Mucosa of rectum (tissue), 2 donors: ENCODE data around the gene CTSW.
"Not testable (repeated sequence)": the region's sequence is repeated elsewhere in the genome, so short reads cannot be mapped to it uniquely, and the experiment has no call there.

ENCODE experiments used
- H3K27ac ChIP-seq, 2 donors: one replicate each; pipeline ENCODE4 v1.7.0; 2013; ENCODE audit warnings: inconsistent platforms in 2 of 2, low read depth in 2 of 2, low read length in 2 of 2
- H3K27me3 ChIP-seq, 2 donors: one replicate each; pipeline ENCODE4 v1.7.0; 2013; ENCODE audit warnings: low read length in 2 of 2; ENCODE audit not compliant: control insufficient read depth in 2 of 2, insufficient read depth in 2 of 2
- H3K36me3 ChIP-seq, 2 donors: one replicate each; pipeline ENCODE4 v1.7.0; 2013; ENCODE audit warnings: low read length in 2 of 2; ENCODE audit not compliant: control insufficient read depth in 2 of 2, insufficient read depth in 2 of 2
- H3K4me1 ChIP-seq, 2 donors: one replicate each; pipeline ENCODE4 v1.7.0; 2013; ENCODE audit warnings: low read length in 2 of 2, mild to moderate bottlenecking in 1 of 2; ENCODE audit not compliant: control insufficient read depth in 2 of 2, insufficient read depth in 2 of 2
- H3K4me3 ChIP-seq, 2 donors: one replicate each; pipeline ENCODE4 v1.7.0; 2013; ENCODE audit warnings: low read length in 2 of 2
- H3K9ac ChIP-seq, 2 donors: one replicate each; pipeline ENCODE4 v1.7.0; 2013; ENCODE audit warnings: low read length in 2 of 2, low read depth in 1 of 2, mild to moderate bottlenecking in 1 of 2
- H3K9me3 ChIP-seq, 2 donors: one replicate each; pipeline ENCODE4 v1.7.0; 2013; ENCODE audit warnings: low read length in 2 of 2; ENCODE audit not compliant: control insufficient read depth in 2 of 2
- donor health status: healthy.
- donor health status: Normal muscosa, but diverticular disease.

The CTSW gene

DNA sequence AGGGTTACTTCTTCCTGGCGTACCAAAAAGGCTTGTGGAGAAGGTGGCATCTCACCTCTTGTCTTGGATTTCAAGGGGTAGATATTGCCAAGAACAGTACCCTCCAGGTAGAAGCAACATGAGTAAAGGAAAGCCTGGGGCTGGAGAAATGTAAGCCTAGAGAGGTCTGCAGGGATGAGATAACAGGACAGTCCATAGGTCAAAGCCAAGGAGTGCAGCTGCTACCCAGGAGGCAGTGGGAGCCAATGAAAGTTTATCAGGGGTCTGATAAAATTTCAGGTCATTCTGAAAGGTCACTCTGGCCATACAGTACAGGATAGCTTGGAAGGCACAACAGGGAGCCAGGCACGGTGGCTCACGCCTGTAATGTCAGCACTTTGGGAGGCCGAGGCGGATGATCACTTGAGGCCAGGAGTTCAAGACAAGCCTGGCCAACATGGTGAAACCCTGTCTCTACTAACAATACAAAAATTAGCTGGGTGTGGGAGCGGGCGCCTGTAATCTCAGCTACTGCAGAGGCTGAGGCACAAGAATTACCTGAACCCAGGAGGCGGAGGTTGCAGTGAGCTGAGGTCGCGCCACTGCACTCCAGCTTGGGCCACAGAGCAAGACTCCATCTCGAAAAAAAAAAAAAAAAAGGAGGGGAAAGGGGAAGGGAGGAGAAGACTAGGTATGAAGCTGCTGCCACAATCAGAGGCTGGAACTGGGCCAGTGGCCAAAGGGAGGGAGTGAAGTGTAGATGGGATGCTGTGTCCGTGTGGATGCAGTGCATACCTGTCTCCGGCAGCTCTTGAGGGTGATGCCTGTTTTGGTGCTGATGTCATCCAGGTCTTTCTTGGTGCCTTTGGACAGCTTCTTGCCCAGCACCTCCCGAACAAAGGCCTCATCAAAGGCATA is 7.4 kb downstream of the CTSW start:
- H3K27ac ChIP-seq: no peak overlapping the region
- peaks cover 15 to 28% of the 10 kb centered on the region in 2 donors for H3K36me3 ChIP-seq
- peak overlapping the region; percentile 85 to 90 for H3K4me3 ChIP-seq
- no peaks in the 10 kb centered on the region for H3K27me3 ChIP-seq
- H3K4me1 ChIP-seq: peaks cover 44 to 48% of the 10 kb centered on the region in 2 donors
- no peaks in the 10 kb centered on the region for H3K9me3 ChIP-seq
- peak overlapping the region; percentile 84 to 85 for H3K9ac ChIP-seq

- Histone ChIP-seq H3K4me3 (peak overlapping the region; percentile 85 to 90), H3K36me3 (peaks cover 9 to 25% of the 10 kb centered on the region in 2 donors), H3K27me3 (no peaks in the 10 kb centered on the region), H3K4me1 (peaks cover 47 to 48% of the 10 kb centered on the region in 2 donors), H3K9ac (peak overlapping the region; percentile 84 to 85), H3K9me3 (no peaks in the 10 kb centered on the region), H3K27ac (peak overlapping the region; percentile 91 to 95)
These were observed 8.1 kb downstream of the CTSW start for GRCh38 chr11:65887723-65888162.

DNA sequence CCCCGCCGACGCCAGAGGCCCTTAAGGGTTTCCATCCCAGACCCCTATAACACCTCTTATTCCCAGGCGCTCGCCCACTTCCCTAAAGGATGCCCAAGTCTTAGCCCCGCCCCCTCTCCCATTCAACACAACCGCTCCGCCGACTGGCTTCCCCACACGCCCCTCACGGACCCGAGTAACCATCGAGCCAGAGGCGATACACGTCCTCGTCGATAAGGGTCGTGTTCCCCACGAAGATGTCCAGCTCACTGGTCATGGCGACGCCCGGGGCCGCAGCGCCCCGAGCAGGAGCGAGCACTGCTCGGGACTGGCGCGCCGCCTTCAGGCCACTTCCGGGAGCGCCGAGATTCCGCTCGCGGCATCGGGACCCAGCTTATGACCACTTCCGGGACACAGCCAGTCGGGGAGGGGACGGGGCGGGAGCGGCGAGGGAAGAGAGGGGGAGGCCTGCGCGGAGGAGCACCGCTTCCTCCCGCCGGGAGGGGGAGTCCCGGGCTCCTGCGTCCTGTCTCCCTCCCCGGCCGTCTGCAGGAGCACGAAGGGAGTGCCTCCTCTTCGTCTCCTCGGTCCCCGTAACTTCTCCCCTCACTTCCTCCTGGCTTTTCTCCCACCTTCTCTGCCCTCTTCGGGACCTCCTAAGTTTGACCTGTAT is 8.7 kb downstream of the CTSW start, which contains the start of gene FIBP:
TSS of gene FIBP (minus strand) at position 309 of the 652 bp plus-strand sequence. CDS start at position 256, 53 bp downstream.
- H3K4me1 ChIP-seq: peaks cover 47 to 48% of the 10 kb centered on the region in 2 donors
- H3K9me3 ChIP-seq: no peaks in the 10 kb centered on the region
- H3K27me3 ChIP-seq: no peaks in the 10 kb centered on the region
- peak within 1 kb of the TSS; percentile 91 to 95 for H3K27ac ChIP-seq
- peak within 1 kb of the TSS; percentile 87 to 94 for H3K9ac ChIP-seq
- H3K4me3 ChIP-seq: peak within 1 kb of the TSS; percentile 85 to 90
- peaks cover 9 to 21% of the 10 kb centered on the region in 2 donors for H3K36me3 ChIP-seq

DNA sequence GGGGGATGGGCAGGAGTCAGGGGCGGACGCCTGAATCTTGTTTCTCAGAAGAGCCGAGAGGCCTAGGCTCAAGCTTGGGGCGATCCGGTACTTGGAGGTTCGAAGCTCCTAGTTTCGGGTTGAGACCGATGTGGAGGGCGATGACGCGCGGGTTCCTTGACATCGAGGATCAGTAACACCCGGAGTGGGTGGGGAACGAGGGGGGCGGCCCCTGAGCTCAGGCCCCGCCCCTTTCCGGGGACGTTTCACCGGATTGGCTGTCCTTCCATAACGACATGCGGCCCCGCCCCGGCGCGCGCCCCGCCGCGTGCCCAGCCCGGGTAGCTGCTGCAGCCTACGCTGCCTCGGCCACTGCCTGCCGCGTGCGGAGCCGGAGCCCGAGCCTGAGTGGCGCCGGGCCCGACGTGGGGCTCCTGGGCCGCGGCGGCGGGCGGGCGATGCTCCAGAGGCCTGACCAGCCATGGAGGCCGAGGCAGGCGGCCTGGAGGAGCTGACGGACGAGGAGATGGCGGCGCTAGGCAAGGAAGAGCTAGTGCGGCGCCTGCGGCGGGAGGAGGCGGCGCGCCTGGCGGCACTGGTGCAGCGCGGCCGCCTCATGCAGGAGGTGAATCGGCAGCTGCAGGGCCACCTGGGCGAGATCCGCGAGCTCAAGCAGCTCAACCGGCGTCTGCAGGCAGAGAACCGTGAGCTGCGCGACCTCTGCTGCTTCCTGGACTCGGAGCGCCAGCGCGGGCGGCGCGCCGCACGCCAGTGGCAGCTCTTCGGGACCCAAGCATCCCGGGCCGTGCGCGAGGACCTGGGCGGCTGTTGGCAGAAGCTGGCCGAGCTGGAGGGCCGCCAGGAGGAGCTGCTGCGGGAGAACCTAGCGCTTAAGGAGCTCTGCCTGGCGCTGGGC is 10.9 kb downstream of the CTSW start, which contains the start of gene CCDC85B:
TSS of gene CCDC85B (plus strand) at position 350 of the 895 bp plus-strand sequence. CDS start at position 461, 111 bp downstream.
- Histone ChIP-seq H3K9ac (peak within 1 kb of the TSS; percentile 74 to 81), H3K4me1 (peaks cover 43 to 47% of the 10 kb centered on the region in 2 donors)

DNA sequence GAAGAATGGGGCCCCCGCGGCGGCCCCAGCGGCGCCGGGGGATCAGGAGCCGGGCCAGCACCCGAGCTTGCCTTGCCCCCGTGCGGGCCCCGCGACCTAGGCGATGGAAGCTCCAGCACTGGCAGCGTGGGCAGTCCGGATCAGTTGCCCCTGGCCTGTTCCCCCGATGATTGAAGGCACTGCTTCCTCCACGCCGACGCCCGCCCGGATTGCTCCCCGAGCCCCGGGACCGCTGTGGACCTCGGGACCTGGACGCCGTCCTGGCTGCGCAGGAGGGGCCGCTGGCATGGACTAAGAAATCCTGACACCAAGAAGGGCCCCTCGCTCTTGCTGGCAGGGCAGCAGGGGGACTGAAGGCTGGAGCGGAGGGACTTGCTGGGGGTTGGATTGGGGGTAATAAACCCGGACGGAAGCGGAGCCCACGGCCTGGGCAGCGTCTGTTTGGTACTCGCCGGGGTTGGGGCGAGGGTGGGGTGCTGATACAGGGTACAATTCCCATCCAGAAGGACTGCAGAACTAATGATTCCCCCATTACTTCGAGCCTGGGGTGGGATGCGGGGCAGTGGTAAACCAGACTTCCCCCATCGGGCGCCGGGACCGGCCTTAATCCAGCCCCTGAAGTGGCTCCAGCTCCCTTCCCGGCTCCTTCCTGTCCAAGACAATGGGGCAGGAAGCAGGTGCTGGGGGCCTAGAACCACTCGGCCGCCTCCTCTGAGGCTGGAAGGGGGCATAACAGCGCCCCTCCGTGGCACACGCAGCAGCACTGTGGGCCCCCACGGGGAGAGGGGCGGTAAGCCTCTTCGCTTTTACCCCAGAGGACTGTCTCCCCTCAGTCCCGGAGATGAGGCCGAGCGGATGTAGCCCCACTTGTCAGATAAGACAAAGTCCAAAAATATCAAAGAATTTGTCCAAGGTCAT is 11.8 kb downstream of the CTSW start:
- H3K4me1 ChIP-seq: peaks cover 43 to 47% of the 10 kb centered on the region in 2 donors
- no peaks in the 10 kb centered on the region for H3K9me3 ChIP-seq
- H3K9ac ChIP-seq: peak overlapping the region; percentile 74 to 81
- peak overlapping the region; percentile 73 to 75 for H3K4me3 ChIP-seq
- peak overlapping the region; percentile 91 to 95 for H3K27ac ChIP-seq
- H3K36me3 ChIP-seq: peaks cover 2% of the 10 kb centered on the region in 2 donors
- H3K27me3 ChIP-seq: no peaks in the 10 kb centered on the region

More for the DNA sequence above, 10.9 kb downstream of the CTSW start, which contains the start of gene CCDC85B:
- Histone ChIP-seq H3K9me3 (no peaks in the 10 kb centered on the region), H3K27me3 (no peaks in the 10 kb centered on the region), H3K36me3 (peaks cover 4 to 8% of the 10 kb centered on the region in 2 donors), H3K27ac (peak within 1 kb of the TSS; percentile 91 to 95), H3K4me3 (peak within 1 kb of the TSS; percentile 73 to 90)

DNA sequence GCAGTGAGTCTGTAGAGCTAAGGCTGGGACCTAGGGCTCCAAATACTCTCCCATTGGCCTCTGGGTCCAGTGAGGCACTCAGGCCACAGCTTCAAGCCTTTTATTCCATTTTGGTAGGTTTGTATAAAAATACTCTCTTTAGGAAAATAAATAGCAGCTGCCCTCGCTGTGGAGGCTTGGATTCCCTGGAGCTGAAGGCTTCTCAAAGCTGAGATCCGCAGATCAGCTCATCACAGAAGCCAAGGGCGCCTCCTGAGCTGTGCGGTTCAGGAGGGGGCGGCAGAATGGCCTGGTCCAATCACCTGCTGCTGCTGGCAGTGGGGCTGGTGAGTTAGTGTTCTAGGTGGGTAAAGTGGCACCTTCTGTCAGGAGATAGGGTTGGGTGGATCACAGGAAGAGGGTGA is 12.5 kb downstream of the CTSW start:
- H3K27ac ChIP-seq: peak overlapping the region in 1 of 2 donors; percentile 95
- H3K9me3 ChIP-seq, H3K27me3 ChIP-seq, H3K36me3 ChIP-seq: not testable (repeated sequence)
- peak overlapping the region; percentile 73 to 75 for H3K4me3 ChIP-seq
- H3K4me1 ChIP-seq: peaks cover 43 to 47% of the 10 kb centered on the region in 2 donors
- H3K9ac ChIP-seq: peak overlapping the region; percentile 6 to 81

GRCh38 chr11:65892661-65893317 is 13.2 kb downstream of the CTSW start:
- Histone ChIP-seq H3K9ac (no peak overlapping the region), H3K4me3 (no peak overlapping the region), H3K36me3 (no peaks in the 10 kb centered on the region), H3K27me3 (no peaks in the 10 kb centered on the region), H3K4me1 (peaks cover 38 to 41% of the 10 kb centered on the region in 2 donors), H3K27ac (peak overlapping the region in 1 of 2 donors; percentile 24), H3K9me3 (no peaks in the 10 kb centered on the region)

DNA sequence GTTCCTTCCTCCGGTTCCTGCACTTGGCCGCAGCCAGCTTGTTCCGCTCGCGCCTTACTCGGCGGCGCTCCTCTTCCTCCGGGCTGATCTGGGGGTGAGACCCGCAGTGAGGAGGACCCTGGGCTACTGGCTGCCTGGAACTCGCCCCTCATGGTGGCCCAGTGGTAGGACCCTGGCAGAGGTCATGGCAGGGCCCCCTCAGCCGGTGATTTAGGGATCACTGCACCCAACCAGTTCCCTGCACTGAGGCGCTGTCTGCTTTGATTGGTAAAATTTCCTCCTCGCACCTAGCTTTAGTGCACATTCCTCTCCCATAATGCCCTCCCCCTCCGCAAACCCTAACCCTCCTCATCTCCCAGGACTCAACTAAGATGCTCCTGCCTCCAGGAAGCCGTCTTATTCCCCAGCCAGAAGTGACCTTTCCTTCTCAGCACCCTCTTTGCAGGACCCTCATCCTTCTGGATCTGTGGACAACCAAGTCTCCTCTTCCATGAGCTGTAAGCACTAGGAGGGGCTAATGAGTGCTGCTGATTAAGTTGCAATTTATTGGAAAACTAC is 14.5 kb downstream of the CTSW start:
- peaks cover 3 to 5% of the 10 kb centered on the region in 2 donors for H3K27me3 ChIP-seq
- peak overlapping the region; percentile 22 to 60 for H3K4me3 ChIP-seq
- no peaks in the 10 kb centered on the region for H3K36me3 ChIP-seq
- peak overlapping the region; percentile 68 to 80 for H3K27ac ChIP-seq
- H3K9me3 ChIP-seq: no peaks in the 10 kb centered on the region
- peak overlapping the region; percentile 21 to 56 for H3K9ac ChIP-seq
- H3K4me1 ChIP-seq: peaks cover 29 to 30% of the 10 kb centered on the region in 2 donors
